Measurements from ENCODE around the gene FBXO46. TPM values are rescaled to one million over a fixed set of nuclear protein-coding genes. Genes with fewer than 3 reads are reported as not detected.

FBXO46 gene
- total RNA-seq, 1 donor from 2014 or later = 9.4 TPM

DNA sequence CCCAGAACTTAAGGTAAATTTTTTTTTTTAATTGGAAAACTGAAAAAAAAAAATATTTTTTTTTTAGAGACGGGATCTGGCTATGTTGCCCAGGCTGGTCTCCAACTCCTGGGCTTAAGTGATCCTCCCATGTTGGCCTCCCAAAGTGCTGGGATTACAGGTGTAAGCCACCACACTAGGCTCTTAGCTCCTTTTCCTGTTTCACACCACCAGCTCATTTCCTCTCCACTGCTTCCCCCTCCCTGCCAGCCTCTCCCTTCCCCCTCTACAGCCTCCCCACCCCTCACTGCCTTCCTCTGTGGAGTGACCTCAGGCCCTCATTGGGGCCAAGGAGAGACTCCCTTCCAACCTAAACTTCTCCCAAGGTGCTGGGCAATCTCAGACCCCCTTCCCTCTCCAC lies 66.9 kb downstream of the FBXO46 start:
- intact Hi-C loops (cut with micrococcal nuclease) = no loop called here
- H3K9me3 ChIP-seq (replicated peaks) = no peaks in the 10 kb centered on the region
- TF ChIP-seq, protein P1, sequence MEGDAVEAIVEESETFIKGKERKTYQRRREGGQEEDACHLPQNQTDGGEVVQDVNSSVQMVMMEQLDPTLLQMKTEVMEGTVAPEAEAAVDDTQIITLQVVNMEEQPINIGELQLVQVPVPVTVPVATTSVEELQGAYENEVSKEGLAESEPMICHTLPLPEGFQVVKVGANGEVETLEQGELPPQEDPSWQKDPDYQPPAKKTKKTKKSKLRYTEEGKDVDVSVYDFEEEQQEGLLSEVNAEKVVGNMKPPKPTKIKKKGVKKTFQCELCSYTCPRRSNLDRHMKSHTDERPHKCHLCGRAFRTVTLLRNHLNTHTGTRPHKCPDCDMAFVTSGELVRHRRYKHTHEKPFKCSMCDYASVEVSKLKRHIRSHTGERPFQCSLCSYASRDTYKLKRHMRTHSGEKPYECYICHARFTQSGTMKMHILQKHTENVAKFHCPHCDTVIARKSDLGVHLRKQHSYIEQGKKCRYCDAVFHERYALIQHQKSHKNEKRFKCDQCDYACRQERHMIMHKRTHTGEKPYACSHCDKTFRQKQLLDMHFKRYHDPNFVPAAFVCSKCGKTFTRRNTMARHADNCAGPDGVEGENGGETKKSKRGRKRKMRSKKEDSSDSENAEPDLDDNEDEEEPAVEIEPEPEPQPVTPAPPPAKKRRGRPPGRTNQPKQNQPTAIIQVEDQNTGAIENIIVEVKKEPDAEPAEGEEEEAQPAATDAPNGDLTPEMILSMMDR (IDR thresholded peaks at IDR 0.05; ENCODE audit: borderline replicate concordance) = no peak
- no peaks in the 10 kb centered on the region for H3K36me3 ChIP-seq
- peaks cover 13% of the 10 kb centered on the region for H3K4me1 ChIP-seq
- no peak for DNase-seq
- H3K4me3 ChIP-seq = no peak overlapping the region
- H3K27ac ChIP-seq (replicated peaks) = no peak overlapping the region
- peaks cover 94% of the 10 kb centered on the region for H3K27me3 ChIP-seq (ENCODE audit: low read depth)

DNA sequence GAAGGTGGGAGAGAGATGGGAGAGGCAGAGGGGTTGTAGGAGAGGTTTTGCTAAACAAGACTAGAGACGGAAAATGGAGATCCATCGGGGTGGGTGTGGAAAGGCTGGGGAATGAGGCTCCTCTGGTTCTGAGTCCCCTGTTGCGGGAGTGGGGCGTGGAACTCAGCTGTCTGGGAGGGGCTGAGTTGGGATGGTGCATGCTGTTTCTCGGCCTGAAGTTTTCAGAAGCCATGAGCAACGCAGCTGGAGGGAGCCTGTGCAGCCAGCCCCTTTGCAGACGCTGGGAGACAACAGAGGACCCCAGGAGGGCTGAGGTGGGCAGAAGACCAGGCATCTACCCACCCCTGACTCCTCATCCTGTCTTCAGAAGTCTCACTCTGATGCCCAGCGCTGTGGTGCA lies 70.1 kb downstream of the FBXO46 start:
- H3K9me3 ChIP-seq (replicated peaks) = no peaks in the 10 kb centered on the region
- H3K4me3 ChIP-seq = no peak overlapping the region
- TF ChIP-seq, protein P1 (IDR thresholded peaks at IDR 0.05; ENCODE audit: borderline replicate concordance) = no peak
- intact Hi-C loops (cut with micrococcal nuclease) = no loop called here
- H3K27me3 ChIP-seq (ENCODE audit: low read depth) = peaks cover 68% of the 10 kb centered on the region
- no peaks in the 10 kb centered on the region for H3K36me3 ChIP-seq
- DNase-seq = no peak
- H3K27ac ChIP-seq (replicated peaks) = no peak overlapping the region
- H3K4me1 ChIP-seq = no peaks in the 10 kb centered on the region

Small RNAs within 50 kb of the gene (microRNA-seq; reads per million reads assigned to microRNA genes)
- gene MIR642A (not detected), gene MIR642B (not detected)

Other genes with a start within 250 kb of the FBXO46 start
- 19.1 TPM for gene RTN2, start 233.8 kb downstream of the FBXO46 start, total RNA-seq
- 0.19 TPM for gene PPM1N, start 232.5 kb downstream of the FBXO46 start, total RNA-seq
- gene VASP, start 223.4 kb downstream of the FBXO46 start, total RNA-seq = 32.8 TPM
- 25.3 TPM for gene OPA3, start 146.1 kb downstream of the FBXO46 start, total RNA-seq
- 5.1 TPM for gene GPR4, start 128.7 kb downstream of the FBXO46 start, total RNA-seq
- gene EML2, start 91.5 kb downstream of the FBXO46 start, total RNA-seq = 48.4 TPM
- 4.7 TPM for gene GIPR, start 62.7 kb downstream of the FBXO46 start, total RNA-seq
- gene SNRPD2, start 38.9 kb downstream of the FBXO46 start, total RNA-seq = 249 TPM
- gene QPCTL, start 38.2 kb downstream of the FBXO46 start, total RNA-seq = 2.2 TPM
- not detected for gene MEIOSIN, start 2.5 kb upstream of the FBXO46 start, total RNA-seq
- gene SIX5, start 38.4 kb upstream of the FBXO46 start, total RNA-seq = 21.8 TPM
- 284 TPM for gene DMPK, start 51.6 kb upstream of the FBXO46 start, total RNA-seq
- 69.2 TPM for gene DMWD, start 61.9 kb upstream of the FBXO46 start, total RNA-seq
- not detected for gene RSPH6A, start 84.4 kb upstream of the FBXO46 start, total RNA-seq
- gene SYMPK, start 132.3 kb upstream of the FBXO46 start, total RNA-seq = 35.9 TPM
- not detected for gene FOXA3, start 133.4 kb upstream of the FBXO46 start, total RNA-seq
- 18.5 TPM for gene IRF2BP1, start 155.2 kb upstream of the FBXO46 start, total RNA-seq
- gene MYPOP, start 171.7 kb upstream of the FBXO46 start, total RNA-seq = 16.2 TPM
- not detected for gene NANOS2, start 183.9 kb upstream of the FBXO46 start, total RNA-seq
- 5.0 TPM for gene NOVA2, start 243.0 kb upstream of the FBXO46 start, total RNA-seq

All from left ventricle myocardium inferior (tissue), 1 donor.